NT2/D1 (cell line): ENCODE data around the gene LPP.
"Not testable (repeated sequence)": the region's sequence is repeated elsewhere in the genome, so short reads cannot be mapped to it uniquely, and the experiment has no call there.

ENCODE experiments used
- DNase-seq: peaks from one replicate; pipeline ENCODE4 v3.0.0-alpha.2; 2011; ENCODE audit warnings: low read depth, low spot score
- H3K27me3 ChIP-seq: 2 replicates; pipeline ENCODE4 v1.6.0; 2011; ENCODE audit warnings: mild to moderate bottlenecking; ENCODE audit not compliant: insufficient read length, insufficient read depth
- H3K36me3 ChIP-seq: 2 replicates; pipeline ENCODE4 v1.6.1; 2011; ENCODE audit warnings: mild to moderate bottlenecking, low read length, mixed read lengths; ENCODE audit not compliant: insufficient read depth, insufficient read length
- H3K4me1 ChIP-seq: 2 replicates; pipeline ENCODE4 v1.5.1; 2011; ENCODE audit not compliant: insufficient read depth, insufficient read length
- H3K4me3 ChIP-seq: 2 replicates; pipeline ENCODE4 v1.5.1; 2011; ENCODE audit warnings: low read depth; ENCODE audit not compliant: insufficient read length
- H3K9ac ChIP-seq: 2 replicates; pipeline ENCODE4 v1.6.0; 2011; ENCODE audit warnings: low read depth; ENCODE audit not compliant: insufficient read length
- H3K9me3 ChIP-seq: 2 replicates; pipeline ENCODE4 v1.5.1; 2011; ENCODE audit warnings: mild to moderate bottlenecking, low read length; ENCODE audit not compliant: insufficient read depth
- SUZ12 ChIP-seq: IDR thresholded peaks from 2 replicates; pipeline ENCODE4 v1.6.1; 2011; ENCODE audit not compliant: insufficient read length, insufficient read depth; ENCODE audit errors: extremely low read depth
- YY1 ChIP-seq: IDR thresholded peaks from 2 replicates; pipeline ENCODE4 v1.6.1; 2011; ENCODE audit not compliant: insufficient read length, insufficient read depth
- ZNF274 ChIP-seq: IDR thresholded peaks from 2 replicates; pipeline ENCODE4 v1.6.1; 2011; ENCODE audit warnings: mild to moderate bottlenecking, low read depth, low read length

Gene LPP

GRCh38 chr3:188602111-188602510, 448.2 kb downstream of the LPP start:
- TF ChIP-seq YY1 (no peak), SUZ12 (no peak), ZNF274 (no peak)
- Histone ChIP-seq H3K36me3 (no peaks in the 10 kb centered on the region), H3K9ac (no peak overlapping the region)

GRCh38 chr3:188602620-188603019, 448.7 kb downstream of the LPP start:
- no peaks in the 10 kb centered on the region for H3K9me3 ChIP-seq
- H3K36me3 ChIP-seq = no peaks in the 10 kb centered on the region
- TF ChIP-seq ZNF274 = no peak
- no peak for TF ChIP-seq SUZ12
- no peak for TF ChIP-seq YY1
- H3K27me3 ChIP-seq = no peaks in the 10 kb centered on the region
- H3K4me3 ChIP-seq = no peak overlapping the region
- no peak for DNase-seq
- H3K9ac ChIP-seq = no peak overlapping the region
- no peaks in the 10 kb centered on the region for H3K4me1 ChIP-seq

More at GRCh38 chr3:188602111-188602510, 448.2 kb downstream of the LPP start:
- DNase-seq = no peak
- Histone ChIP-seq H3K27me3 (no peaks in the 10 kb centered on the region), H3K4me3 (no peak overlapping the region), H3K9me3 (no peaks in the 10 kb centered on the region), H3K4me1 (no peaks in the 10 kb centered on the region)

GRCh38 chr3:188604651-188605050, 450.7 kb downstream of the LPP start:
- Histone ChIP-seq H3K9me3 (no peaks in the 10 kb centered on the region), H3K36me3 (peaks cover 8% of the 10 kb centered on the region), H3K27me3 (no peaks in the 10 kb centered on the region), H3K9ac (no peak overlapping the region), H3K4me3 (no peak overlapping the region), H3K4me1 (no peaks in the 10 kb centered on the region)
- TF ChIP-seq YY1 (no peak), ZNF274 (no peak), SUZ12 (no peak)
- no peak for DNase-seq

- Histone ChIP-seq H3K9ac (no peak overlapping the region), H3K9me3 (no peaks in the 10 kb centered on the region), H3K4me1 (no peaks in the 10 kb centered on the region), H3K27me3 (no peaks in the 10 kb centered on the region), H3K4me3 (no peak overlapping the region), H3K36me3 (peaks cover 14% of the 10 kb centered on the region)
- TF ChIP-seq SUZ12 (no peak), YY1 (no peak), ZNF274 (no peak)
- no peak for DNase-seq
Measured at GRCh38 chr3:188605231-188605630, 451.3 kb downstream of the LPP start.

GRCh38 chr3:188605905-188606304, 451.9 kb downstream of the LPP start:
- Histone ChIP-seq H3K36me3 (peaks cover 16% of the 10 kb centered on the region), H3K27me3 (no peaks in the 10 kb centered on the region), H3K9me3 (no peaks in the 10 kb centered on the region), H3K4me3 (no peak overlapping the region), H3K4me1 (no peaks in the 10 kb centered on the region), H3K9ac (no peak overlapping the region)
- TF ChIP-seq SUZ12 = no peak
- no peak for TF ChIP-seq YY1
- no peak for TF ChIP-seq ZNF274
- DNase-seq = no peak

- no peaks in the 10 kb centered on the region for H3K4me1 ChIP-seq
- H3K9ac ChIP-seq = no peak overlapping the region
- H3K4me3 ChIP-seq = no peak overlapping the region
- no peaks in the 10 kb centered on the region for H3K9me3 ChIP-seq
- H3K36me3 ChIP-seq = peaks cover 24% of the 10 kb centered on the region
- TF ChIP-seq SUZ12 (no peak), ZNF274 (no peak), YY1 (no peak)
- no peaks in the 10 kb centered on the region for H3K27me3 ChIP-seq
- no peak for DNase-seq
Measured at GRCh38 chr3:188607805-188608315, 453.9 kb downstream of the LPP start.

- no peak for DNase-seq
- H3K9ac ChIP-seq = no peak overlapping the region
Measured at GRCh38 chr3:188608401-188608800, 454.4 kb downstream of the LPP start.

GRCh38 chr3:188613721-188614120, 459.8 kb downstream of the LPP start:
- DNase-seq, H3K9me3 ChIP-seq, H3K9ac ChIP-seq, H3K27me3 ChIP-seq, H3K4me1 ChIP-seq, H3K4me3 ChIP-seq: not testable (repeated sequence)
- peaks cover 27% of the 10 kb centered on the region for H3K36me3 ChIP-seq

More at GRCh38 chr3:188608401-188608800, 454.4 kb downstream of the LPP start:
- H3K9me3 ChIP-seq = no peaks in the 10 kb centered on the region
- H3K36me3 ChIP-seq = peaks cover 24% of the 10 kb centered on the region
- H3K4me1 ChIP-seq = no peaks in the 10 kb centered on the region
- no peaks in the 10 kb centered on the region for H3K27me3 ChIP-seq
- no peak overlapping the region for H3K4me3 ChIP-seq
- TF ChIP-seq ZNF274 = no peak
- TF ChIP-seq SUZ12 = no peak
- TF ChIP-seq YY1 = no peak
